Measurements from ENCODE around the gene AGPAT3.

- TF ChIP-seq CTCF (IDR thresholded peaks at IDR 0.05; ENCODE audit: low read depth, low read length, poor library complexity, severe bottlenecking) (no peak), EZH2phosphoT487 (IDR thresholded peaks at IDR 0.05; ENCODE audit: borderline replicate concordance, low read length) (no peak)
Measured at GRCh38 chr21:44021064-44021463, 156.0 kb downstream of the AGPAT3 start.
